ENCODE data around the gene TBC1D3G. TPM values are rescaled to one million over a fixed set of nuclear protein-coding genes. Genes with fewer than 3 reads are reported as not detected.
A peak's percentile ranks its signal among the peaks of the same experiment; 100 is the strongest.
"Not testable (repeated sequence)": the region's sequence is repeated elsewhere in the genome, so short reads cannot be mapped to it uniquely, and the experiment has no call there.

TBC1D3G gene
- not detected for total RNA-seq
- long read RNA-seq = 0 reads

DNA sequence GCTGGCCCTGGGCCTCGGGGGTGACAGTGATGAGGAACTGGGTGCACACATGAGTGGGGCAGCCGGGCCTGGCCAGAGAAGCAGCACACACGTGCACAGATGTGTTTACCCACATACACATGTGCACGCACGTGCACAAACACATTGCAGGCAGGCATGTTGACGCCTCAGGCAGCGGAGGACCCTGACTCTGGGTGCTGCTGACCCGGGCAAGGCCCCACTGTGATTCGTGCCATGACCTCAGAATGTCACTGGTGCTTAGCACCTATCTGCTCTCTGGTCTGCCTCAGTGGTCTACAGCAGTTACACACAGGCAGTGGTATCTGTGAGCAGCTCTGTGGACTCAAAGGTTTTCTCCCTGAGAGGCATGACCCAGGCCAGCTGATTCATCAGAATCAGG lies at the start of gene TBC1D3G:
Gene TBC1D3G (plus strand): TSS at position 301 of the 400 bp plus-strand sequence. CDS start 1,528 bp downstream, outside the sequence.
- H3K4me3 ChIP-seq; H3K27ac ChIP-seq; H3K9me3 ChIP-seq; H3K4me1 ChIP-seq; DNase-seq; intact Hi-C loops (cut with DNase I); H3K27me3 ChIP-seq; ATAC-seq; H3K36me3 ChIP-seq: not testable (repeated sequence)
- no CpG with 5 or more reads among the region's 9 CpGs for WGBS (ENCODE audit: insufficient coverage, low coverage, low lambda C conversion rate, missing lambda C conversion rate)

DNA sequence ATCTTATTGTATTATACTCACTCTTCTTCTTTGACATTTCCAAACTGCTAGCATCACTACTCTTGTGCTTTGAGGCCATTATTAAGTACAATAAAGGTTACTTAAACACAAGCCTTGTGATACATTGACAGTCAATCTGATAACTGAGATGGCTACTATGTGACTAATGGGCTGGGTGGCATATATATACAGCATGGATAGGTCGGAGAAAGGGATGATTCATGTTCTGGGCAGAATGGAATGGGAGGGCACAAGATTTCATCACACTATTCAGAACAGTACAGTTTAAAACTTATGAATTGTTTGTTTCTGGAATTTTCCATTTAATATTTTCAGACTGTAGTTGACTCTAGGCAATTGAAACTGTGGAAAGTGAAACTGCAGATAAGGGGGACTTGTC lies 40.4 kb upstream of the TBC1D3G start:
- H3K27me3 ChIP-seq; H3K36me3 ChIP-seq; H3K4me1 ChIP-seq; H3K4me3 ChIP-seq; H3K27ac ChIP-seq; H3K9me3 ChIP-seq; intact Hi-C loops (cut with DNase I); DNase-seq: not testable (repeated sequence)
- WGBS (ENCODE audit: insufficient coverage, low coverage, low lambda C conversion rate, missing lambda C conversion rate) = no CpG with 5 or more reads among the region's 1 CpG
- peak in 1 of 4 donors; percentile 59 for ATAC-seq

DNA sequence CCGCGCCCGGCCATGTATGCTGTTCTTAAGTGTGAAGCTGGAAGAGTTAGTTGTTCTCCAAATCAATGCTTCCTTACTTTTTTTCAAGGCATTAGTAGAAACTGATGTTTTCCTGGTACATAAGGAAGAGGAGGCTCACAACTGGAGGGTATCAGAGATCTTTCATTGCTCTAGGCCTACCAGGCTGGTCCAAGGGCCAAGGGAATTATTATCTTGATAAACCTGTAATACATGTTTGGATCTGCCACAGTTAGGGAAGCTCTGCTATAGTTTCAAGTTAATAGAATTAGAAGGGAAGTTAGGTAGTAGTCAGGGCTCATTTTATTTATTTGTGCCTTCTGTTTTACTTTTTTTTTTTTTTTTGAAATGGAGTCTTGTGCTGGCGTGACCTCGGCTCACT lies 39.5 kb upstream of the TBC1D3G start:
- H3K4me1 ChIP-seq; H3K27me3 ChIP-seq; H3K4me3 ChIP-seq; H3K36me3 ChIP-seq; intact Hi-C loops (cut with DNase I); H3K9me3 ChIP-seq; DNase-seq; H3K27ac ChIP-seq; ATAC-seq: not testable (repeated sequence)
- no CpG with 5 or more reads among the region's 5 CpGs for WGBS (ENCODE audit: insufficient coverage, low coverage, low lambda C conversion rate, missing lambda C conversion rate)

DNA sequence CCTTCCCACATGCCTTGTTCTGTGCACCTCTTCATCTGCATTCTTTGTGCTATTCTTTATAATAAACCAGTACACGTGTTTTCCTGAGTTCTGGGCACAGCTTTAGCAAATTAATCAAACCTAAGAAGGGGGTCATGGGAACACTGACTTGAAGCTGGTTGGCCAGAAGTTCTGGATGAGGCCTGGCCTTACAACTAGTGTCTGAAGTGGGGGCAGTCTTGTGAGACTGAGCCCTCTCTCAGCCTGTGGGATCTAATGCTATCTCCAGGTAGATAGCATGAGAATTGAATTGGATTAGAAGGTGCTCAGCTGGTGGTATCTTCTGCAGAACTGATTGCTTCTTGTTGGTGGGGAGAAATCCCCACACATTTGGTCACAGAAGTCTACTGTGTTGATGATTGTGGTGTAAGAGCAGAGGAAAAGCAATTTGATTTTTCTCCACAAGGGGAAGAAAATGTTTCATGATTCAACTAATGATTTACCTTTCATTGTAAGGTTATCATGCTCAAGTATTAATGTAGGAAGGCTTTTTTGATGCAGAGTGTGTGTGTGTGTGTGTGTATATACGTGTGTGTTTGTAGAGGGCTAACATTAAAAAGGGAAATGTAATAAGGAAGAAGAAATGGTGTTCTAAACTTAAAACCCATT lies 33.6 kb upstream of the TBC1D3G start:
- ATAC-seq; H3K4me1 ChIP-seq; H3K9me3 ChIP-seq; H3K27ac ChIP-seq; DNase-seq; H3K36me3 ChIP-seq; H3K27me3 ChIP-seq; H3K4me3 ChIP-seq; intact Hi-C loops (cut with DNase I): not testable (repeated sequence)
- 38% methylated on average over 1 of the region's 2 CpGs for WGBS (ENCODE audit: insufficient coverage, low coverage, low lambda C conversion rate, missing lambda C conversion rate)

DNA sequence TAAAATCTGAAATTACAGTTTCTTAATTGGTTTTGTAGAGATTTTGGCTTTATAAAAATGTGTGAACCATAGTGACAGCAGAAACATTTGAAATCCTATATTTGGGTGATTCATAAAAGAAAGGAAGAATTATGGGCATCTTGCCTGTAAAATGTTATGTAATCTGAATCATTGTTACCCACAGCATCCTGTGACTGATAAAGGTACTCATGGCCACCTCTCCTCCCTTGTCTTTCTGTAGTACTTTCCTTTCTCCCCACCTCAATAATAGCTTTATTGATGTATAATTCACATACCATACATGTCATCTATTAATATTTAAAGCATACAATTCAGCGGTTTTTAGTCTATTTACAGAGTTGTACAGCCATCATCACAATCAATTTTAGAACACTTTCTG lies 28.5 kb upstream of the TBC1D3G start:
- no CpG with 5 or more reads among the region's 1 CpG for WGBS (ENCODE audit: insufficient coverage, low coverage, low lambda C conversion rate, missing lambda C conversion rate)

DNA sequence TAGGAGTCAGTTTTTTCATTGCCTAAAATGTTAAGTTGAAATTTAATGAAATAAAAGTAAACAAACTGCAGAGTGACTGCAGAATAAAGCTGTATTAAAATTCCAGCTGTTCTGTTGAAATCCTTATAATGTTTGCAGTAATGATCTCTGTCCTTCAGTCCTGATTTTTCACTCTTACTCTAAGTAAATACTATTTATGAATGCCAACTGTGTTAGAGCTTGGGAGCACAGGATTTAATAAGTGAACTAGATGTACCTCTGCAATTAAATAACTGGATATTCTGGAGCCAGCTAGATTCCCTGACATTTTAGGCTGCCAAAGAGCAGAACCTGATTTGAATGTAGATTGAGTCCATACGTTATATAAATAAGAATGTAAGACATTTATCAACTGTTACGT lies 7.9 kb upstream of the TBC1D3G start:
- DNase-seq; H3K4me3 ChIP-seq; H3K27me3 ChIP-seq; H3K9me3 ChIP-seq; intact Hi-C loops (cut with DNase I); H3K36me3 ChIP-seq; H3K27ac ChIP-seq; H3K4me1 ChIP-seq: not testable (repeated sequence)
- no CpG with 5 or more reads among the region's 2 CpGs for WGBS (ENCODE audit: insufficient coverage, low coverage, low lambda C conversion rate, missing lambda C conversion rate)
- peak; percentile 64 to 79 (median 76) for ATAC-seq

More for the DNA sequence above, 28.5 kb upstream of the TBC1D3G start:
- H3K9me3 ChIP-seq; H3K27ac ChIP-seq; intact Hi-C loops (cut with DNase I); H3K27me3 ChIP-seq; H3K36me3 ChIP-seq; DNase-seq; H3K4me1 ChIP-seq; ATAC-seq; H3K4me3 ChIP-seq: not testable (repeated sequence)

DNA sequence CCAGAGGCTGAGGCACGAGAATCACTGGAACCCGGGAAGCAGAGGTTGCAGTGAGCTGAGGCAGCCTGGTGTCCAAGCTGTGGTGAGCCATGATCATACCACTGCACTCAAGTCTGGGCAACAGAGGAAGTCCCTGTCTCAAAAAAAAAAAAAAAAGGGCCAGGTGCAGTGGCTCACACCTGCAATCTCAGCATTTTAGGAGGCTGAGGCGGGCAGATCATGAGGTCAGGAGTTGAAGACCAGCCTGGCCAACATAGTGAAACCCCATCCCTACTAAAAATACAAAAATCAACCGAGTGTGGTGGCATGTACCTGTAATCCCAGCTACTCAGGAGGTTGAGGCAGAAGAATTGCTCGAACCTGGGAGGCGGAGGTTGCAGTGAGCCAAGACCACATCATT lies 38.8 kb downstream of the TBC1D3G start:
- intact Hi-C loops (cut with DNase I); H3K9me3 ChIP-seq; H3K4me3 ChIP-seq; H3K4me1 ChIP-seq; H3K27ac ChIP-seq; DNase-seq; ATAC-seq; H3K27me3 ChIP-seq; H3K36me3 ChIP-seq: not testable (repeated sequence)
- WGBS (ENCODE audit: insufficient coverage, low coverage, low lambda C conversion rate, missing lambda C conversion rate) = no CpG with 5 or more reads among the region's 6 CpGs

DNA sequence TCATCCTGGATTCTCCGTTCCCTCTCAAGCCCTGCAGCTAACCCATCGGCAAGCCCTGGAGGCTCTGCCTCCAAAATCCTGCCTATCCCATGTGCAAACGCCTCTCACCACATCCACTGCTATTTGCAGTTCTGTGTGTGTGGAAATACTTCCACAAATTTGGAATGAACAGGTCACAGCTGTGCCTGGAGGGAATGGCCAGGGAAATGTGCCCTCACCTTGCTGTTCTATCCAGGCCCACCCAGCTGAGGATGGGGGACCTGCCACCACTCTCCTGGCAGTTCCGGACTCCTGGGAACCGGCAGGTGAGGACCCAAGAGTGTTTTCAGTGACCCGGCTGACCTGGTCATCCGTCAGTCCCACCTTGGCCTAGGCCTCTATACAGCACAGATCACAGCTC lies 52.3 kb downstream of the TBC1D3G start:
- H3K4me1 ChIP-seq; H3K4me3 ChIP-seq; H3K36me3 ChIP-seq; H3K27ac ChIP-seq; ATAC-seq; intact Hi-C loops (cut with DNase I); H3K27me3 ChIP-seq; DNase-seq; H3K9me3 ChIP-seq: not testable (repeated sequence)
- no CpG with 5 or more reads among the region's 7 CpGs for WGBS (ENCODE audit: insufficient coverage, low coverage, low lambda C conversion rate, missing lambda C conversion rate)

Small RNA genes lying within 50 kb of the gene (small RNA-seq; reads per million reads assigned to genes)
- gene RF00019 = 0 reads per million in 2 experiments

Other genes starting within 250 kb of the TBC1D3G start
- gene CCL3, start 233.7 kb upstream of the TBC1D3G start, total RNA-seq = 10 to 100 TPM in 1 of 6 experiments, 1 to 10 TPM in 1, under 1 TPM in 3, not detected in 1; 0.43 to 18.2 (median 0.53) TPM
- 1 to 10 TPM in 4 of 6 experiments, under 1 TPM in 2; 0.79 to 7.1 (median 2.4) TPM for gene CCL4, start 220.1 kb upstream of the TBC1D3G start, total RNA-seq
- 1 to 10 TPM in 4 of 6 experiments, not detected in 2; 2.4 to 6.5 (median 3.7) TPM for gene TBC1D3B, start 147.2 kb upstream of the TBC1D3G start, total RNA-seq
- gene CCL3L1, start 127.1 kb upstream of the TBC1D3G start, total RNA-seq = 1 to 10 TPM in 1 of 6 experiments, under 1 TPM in 1, not detected in 4; 0.81 to 2.8 TPM
- gene CCL4L2, start 112.8 kb upstream of the TBC1D3G start, total RNA-seq = 1 to 10 TPM in 2 of 6 experiments, under 1 TPM in 2, not detected in 2; 0.44 to 2.5 (median 1.5) TPM
- gene TBC1D3I, start 59.3 kb upstream of the TBC1D3G start, total RNA-seq = under 1 TPM in 3 of 6 experiments, not detected in 3; 0.19 to 0.53 (median 0.24) TPM
- not detected for gene TBC1D3H, start 64.6 kb downstream of the TBC1D3G start, total RNA-seq
- gene ZNHIT3, start 162.8 kb downstream of the TBC1D3G start, total RNA-seq = 10 to 100 TPM; 11.2 to 16.6 (median 12.5) TPM
- 10 to 100 TPM; 20.6 to 40.5 (median 28.9) TPM for gene MYO19, start 211.0 kb downstream of the TBC1D3G start, total RNA-seq
- gene PIGW, start 211.1 kb downstream of the TBC1D3G start, total RNA-seq = 1 to 10 TPM; 3.0 to 6.1 (median 4.1) TPM
- 10 to 100 TPM; 24.3 to 39.6 (median 35.3) TPM for gene GGNBP2, start 221.0 kb downstream of the TBC1D3G start, total RNA-seq

All from right lobe of liver (tissue), 6 donors.